ENCODE data around the gene DNAJB6. TPM values are rescaled to one million over a fixed set of nuclear protein-coding genes. Genes with fewer than 3 reads are reported as not detected.

Gene DNAJB6
- total RNA-seq, 1 experiment from 2014 or later, result 201 TPM

DNA sequence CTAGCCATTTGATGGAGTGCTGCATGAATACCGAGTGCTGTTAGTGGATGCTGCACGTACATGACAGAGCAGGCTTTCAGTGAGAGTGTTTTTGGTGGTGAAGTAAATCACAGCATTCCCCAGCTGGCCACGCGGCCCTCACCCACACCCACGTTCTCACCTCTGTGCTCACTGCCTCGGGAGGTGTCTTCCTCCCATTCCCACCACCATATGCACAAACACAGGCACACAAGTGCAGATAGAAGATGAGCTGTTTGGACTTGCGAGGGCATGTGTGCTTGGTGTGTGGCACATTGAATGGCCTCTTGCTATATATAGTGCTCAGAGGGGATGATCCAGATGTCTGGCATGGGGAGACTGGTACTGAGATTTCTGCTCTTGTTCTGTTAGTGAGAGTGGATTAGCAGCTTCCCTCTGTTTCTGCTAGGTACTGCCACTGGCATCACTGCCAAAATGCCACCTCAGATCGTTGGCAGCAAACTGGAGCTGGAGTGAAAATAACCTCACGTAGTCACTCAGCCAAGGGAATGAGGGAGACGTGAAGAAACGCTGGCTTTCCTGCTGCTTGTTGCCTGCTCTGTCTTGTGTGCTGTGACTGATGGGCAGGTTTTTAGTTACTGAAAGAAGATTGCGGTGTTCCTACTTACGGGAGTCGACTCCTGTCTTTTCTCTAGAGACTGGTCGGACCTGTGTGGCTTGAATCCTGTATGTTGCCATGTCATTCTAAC, 19.1 kb downstream of the DNAJB6 start:
- POLR2A ChIA-PET, result no interaction called here

DNA sequence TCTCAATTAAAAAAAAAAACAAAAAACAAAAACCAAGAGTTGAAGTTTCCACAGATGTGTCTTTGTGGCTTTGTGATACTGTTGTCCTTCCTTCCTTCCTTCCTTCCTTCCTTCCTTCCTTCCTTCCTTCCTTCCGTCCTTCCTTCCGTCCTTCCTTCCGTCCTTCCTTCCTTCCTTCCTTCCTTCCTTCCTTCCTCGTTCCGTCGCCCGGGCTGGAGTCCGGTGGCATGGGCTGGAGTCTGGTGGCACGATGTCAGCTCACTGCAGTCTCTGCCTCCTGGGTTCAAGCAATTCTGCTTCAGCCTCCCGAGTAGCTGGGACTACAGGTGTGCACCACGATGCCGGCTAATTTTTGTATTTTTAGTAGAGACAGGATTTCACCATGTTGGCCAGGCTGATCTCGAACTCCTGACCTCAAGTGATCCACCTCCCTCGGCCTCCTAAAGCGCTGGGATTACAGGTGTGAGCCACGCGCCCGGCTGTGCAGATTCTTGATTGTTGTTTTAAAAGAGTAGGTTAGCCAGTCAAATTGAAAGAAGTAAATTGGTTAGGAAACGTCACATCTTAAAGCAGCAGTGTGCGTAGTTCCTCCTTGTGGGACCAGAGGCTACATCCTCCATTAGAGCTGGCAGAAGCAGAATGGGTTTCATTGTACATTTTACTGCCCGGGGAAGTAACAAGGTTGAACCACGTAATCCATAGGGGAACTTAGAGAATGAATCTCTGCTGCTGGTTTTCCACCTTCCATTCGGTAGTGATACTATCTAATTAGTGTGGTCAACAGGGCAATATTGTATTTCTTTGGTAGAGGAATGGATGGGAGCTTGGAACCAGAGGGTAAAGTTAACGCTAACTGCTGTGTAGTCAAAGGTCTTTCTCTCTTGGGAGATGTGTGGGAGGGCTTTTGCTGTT, 20.6 kb downstream of the DNAJB6 start:
- no peaks in the 10 kb centered on the region for H3K27me3 ChIP-seq (ENCODE audit: control insufficient read depth, insufficient read depth, low read length)
- ATAC-seq (no peak), DNase-seq (ENCODE audit: low read depth, low spot score) (no peak)
- intact Hi-C loops (cut with micrococcal nuclease; ENCODE audit: unreplicated experiment) (no loop called here), in situ Hi-C loops (cut with HindIII; ENCODE audit: low pct_unique_long_range_greater_than_20kb, low sequenced_read_pairs) (no loop called here)
- H3K36me3 ChIP-seq (ENCODE audit: control insufficient read depth, insufficient read depth, low read length), result no peaks in the 10 kb centered on the region
- H3K9me3 ChIP-seq (ENCODE audit: control insufficient read depth, insufficient read depth, low read depth, low read length), result no peaks in the 10 kb centered on the region
- TF ChIP-seq, protein P1, sequence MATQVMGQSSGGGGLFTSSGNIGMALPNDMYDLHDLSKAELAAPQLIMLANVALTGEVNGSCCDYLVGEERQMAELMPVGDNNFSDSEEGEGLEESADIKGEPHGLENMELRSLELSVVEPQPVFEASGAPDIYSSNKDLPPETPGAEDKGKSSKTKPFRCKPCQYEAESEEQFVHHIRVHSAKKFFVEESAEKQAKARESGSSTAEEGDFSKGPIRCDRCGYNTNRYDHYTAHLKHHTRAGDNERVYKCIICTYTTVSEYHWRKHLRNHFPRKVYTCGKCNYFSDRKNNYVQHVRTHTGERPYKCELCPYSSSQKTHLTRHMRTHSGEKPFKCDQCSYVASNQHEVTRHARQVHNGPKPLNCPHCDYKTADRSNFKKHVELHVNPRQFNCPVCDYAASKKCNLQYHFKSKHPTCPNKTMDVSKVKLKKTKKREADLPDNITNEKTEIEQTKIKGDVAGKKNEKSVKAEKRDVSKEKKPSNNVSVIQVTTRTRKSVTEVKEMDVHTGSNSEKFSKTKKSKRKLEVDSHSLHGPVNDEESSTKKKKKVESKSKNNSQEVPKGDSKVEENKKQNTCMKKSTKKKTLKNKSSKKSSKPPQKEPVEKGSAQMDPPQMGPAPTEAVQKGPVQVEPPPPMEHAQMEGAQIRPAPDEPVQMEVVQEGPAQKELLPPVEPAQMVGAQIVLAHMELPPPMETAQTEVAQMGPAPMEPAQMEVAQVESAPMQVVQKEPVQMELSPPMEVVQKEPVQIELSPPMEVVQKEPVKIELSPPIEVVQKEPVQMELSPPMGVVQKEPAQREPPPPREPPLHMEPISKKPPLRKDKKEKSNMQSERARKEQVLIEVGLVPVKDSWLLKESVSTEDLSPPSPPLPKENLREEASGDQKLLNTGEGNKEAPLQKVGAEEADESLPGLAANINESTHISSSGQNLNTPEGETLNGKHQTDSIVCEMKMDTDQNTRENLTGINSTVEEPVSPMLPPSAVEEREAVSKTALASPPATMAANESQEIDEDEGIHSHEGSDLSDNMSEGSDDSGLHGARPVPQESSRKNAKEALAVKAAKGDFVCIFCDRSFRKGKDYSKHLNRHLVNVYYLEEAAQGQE (IDR thresholded peaks at IDR 0.05; ENCODE audit: insufficient read depth in 1 of 2, low read depth in 2 of 2, low read length in 1 of 2), result no peak
- no peak for TF ChIP-seq POLR2AphosphoS5 (IDR thresholded peaks at IDR 0.05; ENCODE audit: low read depth, low read length)
- TF ChIP-seq, protein P2, sequence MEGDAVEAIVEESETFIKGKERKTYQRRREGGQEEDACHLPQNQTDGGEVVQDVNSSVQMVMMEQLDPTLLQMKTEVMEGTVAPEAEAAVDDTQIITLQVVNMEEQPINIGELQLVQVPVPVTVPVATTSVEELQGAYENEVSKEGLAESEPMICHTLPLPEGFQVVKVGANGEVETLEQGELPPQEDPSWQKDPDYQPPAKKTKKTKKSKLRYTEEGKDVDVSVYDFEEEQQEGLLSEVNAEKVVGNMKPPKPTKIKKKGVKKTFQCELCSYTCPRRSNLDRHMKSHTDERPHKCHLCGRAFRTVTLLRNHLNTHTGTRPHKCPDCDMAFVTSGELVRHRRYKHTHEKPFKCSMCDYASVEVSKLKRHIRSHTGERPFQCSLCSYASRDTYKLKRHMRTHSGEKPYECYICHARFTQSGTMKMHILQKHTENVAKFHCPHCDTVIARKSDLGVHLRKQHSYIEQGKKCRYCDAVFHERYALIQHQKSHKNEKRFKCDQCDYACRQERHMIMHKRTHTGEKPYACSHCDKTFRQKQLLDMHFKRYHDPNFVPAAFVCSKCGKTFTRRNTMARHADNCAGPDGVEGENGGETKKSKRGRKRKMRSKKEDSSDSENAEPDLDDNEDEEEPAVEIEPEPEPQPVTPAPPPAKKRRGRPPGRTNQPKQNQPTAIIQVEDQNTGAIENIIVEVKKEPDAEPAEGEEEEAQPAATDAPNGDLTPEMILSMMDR (IDR thresholded peaks at IDR 0.05), result no peak
- CTCF ChIA-PET, result no interaction called here
- H3K4me3 ChIP-seq (ENCODE audit: low read depth in 2 of 2, low read length in 2 of 2), result no peak overlapping the region
- POLR2A ChIA-PET, result no interaction called here
- no TSS peak for BruUV-seq (replicated peaks)
- no peak overlapping the region for H3K27ac ChIP-seq (ENCODE audit: low read length)
- peaks cover 45% of the 10 kb centered on the region for H3K4me1 ChIP-seq (ENCODE audit: control insufficient read depth, insufficient read depth, low read length)

More for the DNA sequence above, 19.1 kb downstream of the DNAJB6 start:
- TF ChIP-seq SIN3A (IDR thresholded peaks at IDR 0.05; ENCODE audit: borderline replicate concordance, insufficient read depth, low read depth, low read length) (no peak), POLR2AphosphoS5 (IDR thresholded peaks at IDR 0.05; ENCODE audit: low read depth, low read length) (no peak), TCF7L2 (IDR thresholded peaks at IDR 0.05; ENCODE audit: low read depth, low read length) (no peak)
- TF ChIP-seq, protein P1 (IDR thresholded peaks at IDR 0.05; ENCODE audit: insufficient read depth in 1 of 2, low read depth in 2 of 2, low read length in 1 of 2), result no peak
- TF ChIP-seq, protein P2 (IDR thresholded peaks at IDR 0.05), result no peak
- Histone ChIP-seq H3K27ac (ENCODE audit: low read length) (no peak overlapping the region; the same call in 1 of the 2 replicates), H3K9me3 (ENCODE audit: control insufficient read depth, insufficient read depth, low read depth, low read length) (no peaks in the 10 kb centered on the region), H3K27me3 (ENCODE audit: control insufficient read depth, insufficient read depth, low read length) (no peaks in the 10 kb centered on the region), H3K36me3 (ENCODE audit: control insufficient read depth, insufficient read depth, low read length) (no peaks in the 10 kb centered on the region), H3K4me3 (ENCODE audit: low read depth in 2 of 2, low read length in 2 of 2) (no peak overlapping the region), H3K4me1 (ENCODE audit: control insufficient read depth, insufficient read depth, low read length) (peaks cover 57% of the 10 kb centered on the region)
- in situ Hi-C loops (cut with HindIII; ENCODE audit: low pct_unique_long_range_greater_than_20kb, low sequenced_read_pairs) (no loop called here), intact Hi-C loops (cut with micrococcal nuclease; ENCODE audit: unreplicated experiment) (no loop called here)
- CTCF ChIA-PET, result interaction anchor here (1.0 to 1.5 kb wide), 2 partner anchors 17 to 26 kb away, joined by 3 to 4 read pairs; no protein-coding TSS in a partner anchor
- ATAC-seq (peak; percentile 17; the same call in 1 of the 2 replicates), DNase-seq (ENCODE audit: low read depth, low spot score) (no peak)
- BruUV-seq (replicated peaks), result no TSS peak
